DND-41 (cell line): ENCODE data around the gene SLC35F4.

ENCODE experiments used
- ATAC-seq: fragments of 200-7000 bp; cut with Tn5 transposase; 3 replicates; pipeline ENCODE4 v1.9.1; 2021; ENCODE audit warnings: low read depth; ENCODE audit not compliant: insufficient read depth
- DNase-seq: peaks from one replicate; pipeline ENCODE4 v3.0.0-alpha.2; 2020
- H2AFZ ChIP-seq: 2 replicates; pipeline ENCODE4 v1.6.0; 2012; ENCODE audit warnings: low read depth, low read length
- H3K27ac ChIP-seq: 2 replicates; pipeline ENCODE4 v1.5.1; 2012; ENCODE audit warnings: low read length, inconsistent platforms
- H3K27me3 ChIP-seq: fragments of 200-600 bp; sonication (generic); 2 replicates; pipeline ENCODE4 v1.6.0; 2012; ENCODE audit warnings: low read length, mild to moderate bottlenecking, inconsistent platforms; ENCODE audit not compliant: insufficient read depth, poor library complexity
- H3K36me3 ChIP-seq: 2 replicates; pipeline ENCODE4 v1.5.1; 2012; ENCODE audit warnings: low read length, inconsistent platforms; ENCODE audit not compliant: insufficient read depth
- H3K4me1 ChIP-seq: 2 replicates; pipeline ENCODE4 v1.5.1; 2012; ENCODE audit warnings: mild to moderate bottlenecking, low read length; ENCODE audit not compliant: insufficient read depth
- H3K4me2 ChIP-seq: 2 replicates; pipeline ENCODE4 v1.6.0; 2012; ENCODE audit warnings: mild to moderate bottlenecking, moderate library complexity, low read length, inconsistent platforms; ENCODE audit not compliant: insufficient read depth
- H3K4me3 ChIP-seq, 2 experiments: fragments of 200-600 bp in 1 of 2; shearing (Covaris generic) in 1 of 2; 2 replicates each; pipeline ENCODE4 v1.5.1; 2012 to 2016; ENCODE audit warnings: inconsistent platforms in 2 of 2, low read length in 2 of 2, mild to moderate bottlenecking in 2 of 2, low read depth in 1 of 2, moderate library complexity in 1 of 2
- H3K79me2 ChIP-seq: 2 replicates; pipeline ENCODE4 v1.6.0; 2012; ENCODE audit warnings: low read length, inconsistent platforms; ENCODE audit not compliant: insufficient read depth
- H3K9ac ChIP-seq: 2 replicates; pipeline ENCODE4 v1.6.0; 2012; ENCODE audit warnings: low read depth, mild to moderate bottlenecking, inconsistent platforms, low read length, moderate library complexity
- H3K9me3 ChIP-seq: 2 replicates; pipeline ENCODE4 v1.5.1; 2012; ENCODE audit warnings: low read length, moderate library complexity, mild to moderate bottlenecking, inconsistent platforms; ENCODE audit not compliant: insufficient read depth, severe bottlenecking
- H4K20me1 ChIP-seq: 2 replicates; pipeline ENCODE4 v1.6.0; 2012; ENCODE audit warnings: low read length; ENCODE audit not compliant: insufficient read depth
- CTCF ChIP-seq: IDR thresholded peaks from 2 replicates; pipeline ENCODE4 v1.5.1; 2012; ENCODE audit warnings: borderline replicate concordance, low read length, moderate library complexity, mild to moderate bottlenecking; ENCODE audit not compliant: poor library complexity, severe bottlenecking; ENCODE audit errors: extremely low read depth
- EZH2 ChIP-seq: IDR thresholded peaks from 3 replicates; pipeline ENCODE4 v1.6.1; 2012; ENCODE audit warnings: borderline replicate concordance, low read depth, mild to moderate bottlenecking, moderate library complexity, low read length, inconsistent platforms; ENCODE audit not compliant: severe bottlenecking

The SLC35F4 gene

GRCh38 chr14:57820581-57820980 is 45.3 kb downstream of the SLC35F4 start:
- H3K4me3 ChIP-seq: no peak overlapping the region
- ATAC-seq (no peak), DNase-seq (no peak)
- no peaks in the 10 kb centered on the region for H3K36me3 ChIP-seq
- H4K20me1 ChIP-seq: no peaks in the 10 kb centered on the region; the same call in 1 of the 2 replicates
- no peaks in the 10 kb centered on the region for H3K9me3 ChIP-seq
- no peak overlapping the region for H3K9ac ChIP-seq
- H3K79me2 ChIP-seq: no peaks in the 10 kb centered on the region
- no peak overlapping the region for H3K4me2 ChIP-seq
- no peak overlapping the region for H3K27ac ChIP-seq
- H2AFZ ChIP-seq: no peak overlapping the region
- no peaks in the 10 kb centered on the region for H3K4me1 ChIP-seq
- TF ChIP-seq CTCF: no peak
- TF ChIP-seq EZH2: no peak
- no peaks in the 10 kb centered on the region for H3K27me3 ChIP-seq

GRCh38 chr14:57818511-57818910 is 47.4 kb downstream of the SLC35F4 start:
- no peak for TF ChIP-seq CTCF
- TF ChIP-seq EZH2: no peak
- ATAC-seq (no peak), DNase-seq (no peak)
- H3K79me2 ChIP-seq: no peaks in the 10 kb centered on the region
- H3K4me2 ChIP-seq: no peak overlapping the region
- H3K9ac ChIP-seq: no peak overlapping the region
- no peaks in the 10 kb centered on the region for H3K27me3 ChIP-seq
- no peaks in the 10 kb centered on the region for H3K36me3 ChIP-seq
- H3K4me3 ChIP-seq: no peak overlapping the region
- H3K27ac ChIP-seq: no peak overlapping the region
- H2AFZ ChIP-seq: no peak overlapping the region
- no peaks in the 10 kb centered on the region; the same call in 1 of the 2 replicates for H4K20me1 ChIP-seq
- no peaks in the 10 kb centered on the region for H3K9me3 ChIP-seq
- no peaks in the 10 kb centered on the region for H3K4me1 ChIP-seq

GRCh38 chr14:57816568-57817284 is 49.2 kb downstream of the SLC35F4 start:
- Histone ChIP-seq H2AFZ (no peak overlapping the region), H3K27ac (no peak overlapping the region), H3K4me2 (no peak overlapping the region), H3K4me3 (no peak overlapping the region), H3K4me1 (no peaks in the 10 kb centered on the region), H4K20me1 (no peaks in the 10 kb centered on the region), H3K27me3 (no peaks in the 10 kb centered on the region), H3K79me2 (no peaks in the 10 kb centered on the region), H3K36me3 (no peaks in the 10 kb centered on the region), H3K9me3 (no peaks in the 10 kb centered on the region), H3K9ac (no peak overlapping the region)
- DNase-seq (no peak), ATAC-seq (no peak)
- TF ChIP-seq CTCF: no peak
- no peak for TF ChIP-seq EZH2
